ENCODE data around the gene ADAP1.

The ADAP1 gene

DNA sequence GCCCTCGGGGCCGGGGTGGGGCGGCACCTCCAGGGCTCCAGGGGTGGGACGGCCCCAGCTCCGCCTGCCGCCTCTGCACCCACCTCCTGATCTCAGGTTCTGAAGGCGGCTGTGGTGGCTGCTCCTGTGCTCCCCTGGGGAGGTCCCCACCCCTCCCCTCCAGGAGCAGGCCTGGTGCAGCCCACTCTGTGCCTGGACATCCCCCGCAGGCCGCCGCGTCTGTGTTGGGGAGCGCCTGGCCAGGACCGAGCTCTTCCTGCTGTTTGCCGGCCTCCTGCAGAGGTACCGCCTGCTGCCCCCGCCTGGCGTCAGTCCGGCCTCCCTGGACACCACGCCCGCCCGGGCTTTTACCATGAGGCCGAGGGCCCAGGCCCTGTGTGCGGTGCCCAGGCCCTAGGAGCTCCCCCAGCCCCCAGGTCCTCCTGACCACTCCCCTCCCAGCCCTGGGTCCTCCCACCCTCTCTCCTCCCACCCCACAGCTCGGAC, 34.0 kb upstream of the ADAP1 start:
- DNase-seq = no peak

- DNase-seq = no peak
These were observed 33.4 kb upstream of the ADAP1 start for GRCh38 chr7:987909-988308.

DNA sequence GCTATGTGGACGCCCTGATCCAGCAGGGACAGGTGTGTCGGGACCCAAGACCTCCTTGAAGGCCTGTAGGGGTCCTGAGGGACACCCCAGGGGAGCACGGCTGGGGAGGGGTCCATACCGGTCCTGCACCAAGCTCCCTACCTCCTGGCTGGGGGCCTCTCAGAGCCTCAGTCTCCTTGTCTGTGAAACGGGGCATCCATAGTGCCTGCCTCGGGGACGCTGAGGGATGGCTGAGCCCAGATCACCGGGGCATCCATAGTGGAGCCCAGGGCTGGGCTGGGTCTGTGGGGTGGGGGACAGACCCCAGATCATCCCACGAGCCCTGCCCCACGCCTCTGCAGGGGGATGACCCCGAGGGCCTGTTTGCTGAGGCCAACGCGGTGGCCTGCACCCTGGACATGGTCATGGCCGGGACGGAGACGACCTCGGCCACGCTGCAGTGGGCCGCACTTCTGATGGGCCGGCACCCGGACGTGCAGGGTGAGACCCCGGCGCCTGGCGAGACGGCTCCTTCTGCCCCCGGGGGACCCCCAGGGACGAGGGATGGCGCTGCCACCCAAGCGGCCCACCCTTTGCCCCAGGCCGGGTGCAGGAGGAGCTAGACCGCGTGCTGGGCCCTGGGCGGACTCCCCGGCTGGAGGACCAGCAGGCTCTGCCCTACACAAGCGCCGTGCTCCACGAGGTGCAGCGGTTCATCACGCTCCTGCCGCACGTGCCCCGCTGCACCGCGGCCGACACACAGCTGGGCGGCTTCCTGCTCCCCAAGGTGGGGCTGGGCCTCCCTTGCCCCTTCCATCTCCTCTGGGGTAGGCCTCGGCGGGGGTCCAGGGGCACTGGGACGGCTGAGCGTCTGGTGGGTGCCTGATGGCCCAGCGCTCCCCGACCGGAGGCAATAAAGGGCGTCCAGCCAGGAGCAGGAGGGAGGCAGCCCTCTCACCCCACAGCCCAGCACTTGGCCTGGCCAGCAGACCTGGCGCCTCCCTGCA, 32.6 kb upstream of the ADAP1 start:
- no peak for DNase-seq

GRCh38 chr7:985915-986741, 31.6 kb upstream of the ADAP1 start:
- no peak for DNase-seq

DNA sequence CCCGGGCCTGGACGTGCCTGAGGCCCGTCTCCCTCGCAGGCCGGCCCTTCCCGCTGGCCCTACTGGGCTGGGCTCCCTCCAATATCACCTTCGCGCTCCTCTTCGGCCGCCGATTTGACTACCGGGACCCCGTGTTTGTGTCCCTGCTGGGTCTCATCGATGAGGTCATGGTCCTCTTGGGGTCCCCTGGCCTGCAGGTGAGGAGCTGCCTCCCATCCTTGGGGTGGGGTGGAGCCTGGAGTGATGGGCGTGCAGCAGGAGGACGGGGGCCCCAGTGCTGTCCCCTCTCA, 30.6 kb upstream of the ADAP1 start:
- DNase-seq = no peak

DNA sequence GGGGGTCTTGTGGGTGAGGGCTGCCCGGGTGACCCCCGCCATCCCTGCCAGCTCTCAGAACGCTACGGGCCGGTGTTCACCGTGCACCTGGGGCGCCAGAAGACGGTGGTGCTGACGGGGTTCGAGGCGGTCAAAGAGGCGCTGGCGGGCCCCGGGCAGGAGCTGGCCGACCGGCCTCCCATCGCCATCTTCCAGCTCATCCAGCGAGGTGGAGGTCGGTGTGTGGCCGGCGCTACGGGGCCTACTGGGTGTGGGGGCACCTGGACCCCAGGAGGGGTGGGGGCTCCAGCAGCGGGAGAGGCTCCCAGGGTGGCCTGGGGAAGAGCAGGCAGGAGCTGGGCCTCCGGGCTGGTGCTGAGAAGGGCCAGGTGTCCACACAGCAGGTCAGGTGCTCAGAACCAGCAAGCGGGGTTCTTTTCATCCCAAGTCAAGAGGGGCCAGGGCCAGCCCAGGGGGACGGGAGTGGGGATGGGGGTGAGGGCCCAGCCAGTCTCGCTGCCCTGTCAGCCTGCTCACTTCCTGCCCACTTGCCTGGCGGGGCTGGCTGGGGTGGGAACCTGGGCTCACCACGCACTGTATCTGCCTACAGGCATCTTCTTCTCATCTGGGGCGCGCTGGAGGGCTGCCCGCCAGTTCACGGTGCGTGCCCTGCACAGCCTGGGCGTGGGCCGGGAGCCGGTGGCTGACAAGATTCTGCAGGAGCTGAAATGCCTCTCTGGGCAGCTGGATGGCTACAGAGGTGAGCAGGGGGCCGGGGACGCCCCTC, 30.1 kb upstream of the ADAP1 start:
- DNase-seq = no peak

- DNase-seq = no peak
These were observed 29.2 kb upstream of the ADAP1 start for GRCh38 chr7:983616-984071.

DNA sequence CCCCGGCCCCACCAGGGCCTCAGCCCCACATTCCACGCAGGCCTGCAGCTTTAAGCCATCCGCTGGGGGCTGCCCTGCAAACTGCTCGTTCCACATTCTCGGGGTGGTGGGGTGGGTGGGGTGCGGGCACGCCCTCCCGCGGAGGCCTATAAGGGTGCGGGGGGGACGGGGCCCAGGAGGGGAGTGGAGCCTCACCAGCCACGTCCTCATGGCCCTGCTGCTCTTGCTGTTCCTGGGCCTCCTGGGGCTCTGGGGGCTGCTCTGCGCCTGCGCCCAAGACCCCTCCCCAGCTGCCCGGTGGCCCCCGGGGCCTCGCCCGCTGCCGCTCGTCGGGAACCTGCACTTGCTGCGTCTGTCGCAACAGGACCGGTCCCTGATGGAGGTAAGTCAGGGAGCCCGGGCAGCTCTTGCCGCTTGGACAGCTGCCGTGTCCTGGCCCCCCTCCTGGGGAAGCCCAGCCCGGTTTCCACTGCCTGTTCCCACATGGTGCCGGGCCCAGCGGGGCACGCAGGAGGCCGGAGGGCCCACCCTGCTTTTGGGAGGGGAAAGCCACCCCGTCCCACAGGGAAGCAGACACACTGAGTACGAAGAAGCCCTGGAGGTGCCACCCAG, 28.6 kb upstream of the ADAP1 start, which contains the start of gene CYP2W1:
TSS of gene CYP2W1 (plus strand) at position 178 of the 612 bp plus-strand sequence. CDS start at position 209, 31 bp downstream.
- DNase-seq = no peak

GRCh38 chr7:982511-983003, 28.1 kb upstream of the ADAP1 start:
- DNase-seq = no peak

GRCh38 chr7:981793-982510, 27.5 kb upstream of the ADAP1 start:
- no peak for DNase-seq

DNA sequence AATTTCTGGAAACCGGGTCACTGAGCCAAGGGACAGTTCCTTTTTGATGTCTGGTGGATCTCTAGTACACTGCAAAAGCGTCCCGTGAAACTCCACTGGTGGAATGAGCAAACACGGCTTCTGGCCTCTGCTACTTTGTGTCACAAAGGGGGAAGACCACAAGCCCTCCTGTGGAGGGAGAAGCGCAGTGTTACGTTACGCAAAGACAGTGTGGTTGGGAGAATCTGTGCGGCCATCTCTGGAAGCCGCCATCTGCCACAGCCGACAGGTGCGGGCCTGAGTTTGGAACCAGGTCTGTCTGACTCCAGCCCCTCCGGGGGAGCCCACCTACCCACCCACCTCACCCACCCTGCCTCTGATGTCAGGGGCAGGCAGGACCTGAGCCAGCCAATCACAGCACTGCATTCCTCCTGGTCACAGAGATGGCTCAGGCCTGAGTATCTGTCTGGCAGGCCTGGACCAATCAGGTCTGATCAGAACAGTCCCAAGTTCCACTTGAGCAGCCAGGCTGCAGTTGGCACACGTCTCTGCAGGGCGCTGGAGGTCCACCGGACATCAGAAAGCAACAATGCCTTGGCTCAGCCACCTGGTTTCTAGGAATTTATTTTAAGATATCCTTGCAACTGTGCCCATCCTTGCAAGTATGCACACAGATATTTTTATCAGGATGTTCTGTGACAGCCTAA, 25.5 kb upstream of the ADAP1 start:
- DNase-seq = no peak

DNA sequence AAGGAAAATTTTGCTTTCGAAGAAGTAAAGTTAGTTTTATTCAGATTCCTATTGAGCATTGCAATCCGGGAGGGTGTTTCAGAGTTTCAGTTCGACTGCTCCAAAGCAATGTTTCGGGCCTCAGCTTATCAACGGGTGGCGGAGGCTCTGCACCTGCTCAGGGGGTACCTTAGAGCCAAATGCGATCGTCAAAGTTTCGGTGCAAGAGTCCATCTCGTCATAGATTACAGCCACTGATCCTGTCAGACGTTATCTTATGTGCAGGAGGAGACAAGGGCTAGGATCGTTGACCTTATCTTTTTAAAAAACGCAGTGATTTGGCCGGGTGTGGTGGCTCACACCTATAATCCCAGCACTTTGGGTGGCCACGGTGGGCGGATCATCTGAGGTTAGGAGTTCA, 24.7 kb upstream of the ADAP1 start:
- no peak for DNase-seq

- DNase-seq = no peak
These were observed 24.1 kb upstream of the ADAP1 start for GRCh38 chr7:978416-979091.

GRCh38 chr7:978049-978346, 23.5 kb upstream of the ADAP1 start:
- no peak for DNase-seq

GRCh38 chr7:977326-978048, 23.0 kb upstream of the ADAP1 start:
- DNase-seq = no peak

DNA sequence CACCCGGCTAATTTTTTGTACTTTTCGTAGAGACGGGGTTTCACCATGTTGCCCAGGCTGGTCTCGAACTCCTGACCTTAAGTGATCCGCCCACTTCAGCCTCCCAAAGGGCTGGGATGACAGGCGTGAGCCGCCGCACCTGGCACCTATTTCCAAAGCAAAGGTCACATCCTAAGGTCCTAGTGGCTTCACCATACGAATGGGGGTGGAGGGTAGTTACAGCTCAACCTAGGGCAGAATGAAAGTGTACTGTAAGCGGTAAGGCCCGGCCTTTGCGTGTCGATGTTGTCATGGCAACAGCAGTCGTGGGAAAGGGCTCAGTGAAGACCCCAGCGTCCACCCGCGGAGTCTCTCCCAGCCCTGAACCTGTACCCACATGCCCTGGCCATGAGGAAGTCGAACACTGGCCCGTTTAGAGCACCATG, 22.4 kb upstream of the ADAP1 start:
- DNase-seq = no peak

GRCh38 chr7:975702-976473, 21.4 kb upstream of the ADAP1 start:
- no peak for DNase-seq

DNA sequence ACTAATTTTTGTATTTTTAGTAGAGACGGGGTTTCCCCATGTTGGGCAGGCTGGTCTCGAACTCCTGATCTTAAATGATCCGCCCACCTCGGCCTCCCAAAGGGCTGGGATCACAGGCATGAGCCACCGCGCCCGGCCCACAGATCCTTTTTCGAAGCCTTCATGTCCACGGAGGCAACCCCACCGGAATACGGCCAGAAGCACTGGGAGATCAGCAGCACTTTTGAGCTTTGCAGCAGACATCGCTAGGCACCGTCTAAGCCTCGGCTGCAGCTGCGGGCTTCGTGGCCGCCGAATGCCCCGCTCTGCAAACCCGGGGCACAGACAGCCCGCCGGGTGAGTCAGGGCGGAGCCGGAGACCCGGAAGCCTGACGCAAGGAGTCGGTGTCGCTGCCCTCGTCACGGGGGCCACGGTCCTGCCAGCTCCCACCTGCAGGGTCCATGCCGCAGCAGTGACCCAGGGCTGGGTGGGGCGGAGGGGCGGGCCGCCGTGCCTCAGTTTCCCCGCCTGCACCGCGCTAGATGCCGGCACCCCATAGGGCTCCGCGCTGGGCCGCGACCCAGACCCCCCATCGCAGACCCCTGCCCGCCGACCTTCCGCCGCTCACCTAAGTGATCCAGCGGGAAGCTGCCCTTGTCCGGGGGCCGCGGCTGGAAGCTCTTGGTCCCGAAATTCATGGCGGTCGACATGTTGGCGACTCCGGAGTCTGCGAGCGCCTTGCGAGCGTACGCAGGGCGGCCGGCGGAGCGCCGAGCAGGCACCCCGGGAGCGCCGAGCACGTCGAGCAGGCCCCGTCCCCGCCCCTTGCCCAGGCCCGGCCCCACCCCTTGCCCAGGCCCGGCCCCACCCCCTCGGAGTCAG, 20.6 kb upstream of the ADAP1 start, which contains the start of gene COX19:
TSS of gene COX19 (minus strand) at position 730 of the 862 bp plus-strand sequence. CDS start at position 690, 40 bp downstream.
- DNase-seq = peak; percentile 95

Data from activated T-cell treated with anti-CD3 and anti-CD28 coated beads, Interleukin-2, amount 50 U/mL, for 1 hour (primary cell).